GM12892 (cell line): ENCODE data around the gene TMIE.
"Not testable (repeated sequence)": the region's sequence is repeated elsewhere in the genome, so short reads cannot be mapped to it uniquely, and the experiment has no call there.

ENCODE experiments used
- POLR2A ChIP-seq: IDR thresholded peaks from 2 replicates; pipeline ENCODE4 v1.6.1; 2011; ENCODE audit warnings: low read depth, low read length, control low read depth
- POLR2AphosphoS5 ChIP-seq: IDR thresholded peaks from 2 replicates; pipeline ENCODE4 v1.6.1; 2011; ENCODE audit warnings: low read depth, low read length, control low read depth
- TAF1 ChIP-seq: IDR thresholded peaks from 2 replicates; pipeline ENCODE4 v1.6.1; 2011; ENCODE audit warnings: low read depth, mild to moderate bottlenecking, control low read depth, low read length, borderline replicate concordance

DNA sequence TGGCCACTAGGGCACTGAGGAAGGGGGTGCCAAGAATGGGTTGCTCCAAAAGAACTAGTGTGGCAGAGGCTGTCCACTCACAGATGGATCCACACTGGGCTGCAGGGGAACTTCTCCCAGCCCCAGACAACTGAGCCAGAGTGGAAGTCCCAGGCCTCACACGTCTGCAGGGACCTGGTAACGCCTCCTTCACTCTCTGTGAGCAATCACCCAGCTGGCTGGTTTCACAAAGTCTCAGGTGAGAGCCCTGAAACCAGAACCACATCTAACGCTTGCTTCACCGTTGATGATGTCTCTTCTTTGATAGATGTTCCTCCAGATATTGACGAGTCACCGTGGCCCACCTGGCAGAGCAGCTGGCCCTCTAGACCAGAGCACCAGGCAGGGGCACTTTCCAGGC, 51.9 kb downstream of the TMIE start:
- not testable (repeated sequence) for TF ChIP-seq POLR2A, POLR2AphosphoS5, TAF1
